Measurements from ENCODE around the gene NFIA.

The NFIA gene

DNA sequence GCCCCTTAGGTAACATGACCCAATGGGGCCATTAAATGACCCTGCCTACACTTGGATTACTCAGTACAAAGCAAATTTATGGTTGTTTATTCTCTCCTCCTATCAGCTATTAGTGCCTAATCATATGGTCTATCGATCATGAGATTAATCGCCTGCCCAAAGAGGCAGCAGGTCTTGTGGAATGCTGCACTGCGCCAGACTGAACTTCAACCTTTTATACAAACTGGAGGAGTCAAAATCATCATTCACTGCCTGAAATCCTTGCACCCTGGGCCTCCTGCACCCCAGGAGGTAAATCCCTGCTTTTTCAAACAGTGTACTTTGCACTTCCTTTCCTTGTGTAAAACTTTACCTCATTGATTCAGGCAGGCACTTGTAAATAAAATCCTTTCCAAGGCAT, 69.7 kb downstream of the NFIA start:
- DNase-seq (ENCODE audit: low read depth, low spot score), result no peak

DNA sequence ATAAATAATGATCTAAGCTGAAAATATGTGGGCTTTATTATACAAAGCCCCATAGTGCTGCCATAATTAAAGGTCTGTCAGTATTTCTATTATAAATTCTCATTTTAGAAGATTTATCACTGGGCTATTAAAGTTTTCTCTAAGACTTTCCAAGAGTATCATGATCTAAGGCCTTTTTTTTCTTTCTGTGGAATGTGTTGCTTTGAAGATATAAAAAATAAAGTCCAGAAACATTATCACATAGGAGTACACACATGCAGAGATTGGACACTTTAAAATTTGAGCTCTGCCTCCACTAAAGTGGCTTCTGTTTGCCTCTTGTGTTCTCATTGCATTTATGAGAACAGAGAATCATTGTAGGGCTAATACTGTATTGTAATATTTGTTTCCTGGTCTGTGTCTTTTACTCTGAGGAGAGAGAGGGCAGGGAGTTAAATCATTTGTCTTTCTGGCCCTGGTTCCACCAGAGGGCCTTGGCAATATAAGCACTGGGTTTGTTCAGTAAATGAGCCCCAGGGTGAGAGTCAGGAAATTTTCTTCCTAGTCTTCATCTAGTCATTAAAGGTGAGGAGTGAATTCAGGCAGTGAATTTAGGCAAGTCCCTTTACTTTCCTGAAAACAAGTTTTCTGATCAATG, 70.2 kb downstream of the NFIA start:
- no peak for DNase-seq (ENCODE audit: low read depth, low spot score)

DNA sequence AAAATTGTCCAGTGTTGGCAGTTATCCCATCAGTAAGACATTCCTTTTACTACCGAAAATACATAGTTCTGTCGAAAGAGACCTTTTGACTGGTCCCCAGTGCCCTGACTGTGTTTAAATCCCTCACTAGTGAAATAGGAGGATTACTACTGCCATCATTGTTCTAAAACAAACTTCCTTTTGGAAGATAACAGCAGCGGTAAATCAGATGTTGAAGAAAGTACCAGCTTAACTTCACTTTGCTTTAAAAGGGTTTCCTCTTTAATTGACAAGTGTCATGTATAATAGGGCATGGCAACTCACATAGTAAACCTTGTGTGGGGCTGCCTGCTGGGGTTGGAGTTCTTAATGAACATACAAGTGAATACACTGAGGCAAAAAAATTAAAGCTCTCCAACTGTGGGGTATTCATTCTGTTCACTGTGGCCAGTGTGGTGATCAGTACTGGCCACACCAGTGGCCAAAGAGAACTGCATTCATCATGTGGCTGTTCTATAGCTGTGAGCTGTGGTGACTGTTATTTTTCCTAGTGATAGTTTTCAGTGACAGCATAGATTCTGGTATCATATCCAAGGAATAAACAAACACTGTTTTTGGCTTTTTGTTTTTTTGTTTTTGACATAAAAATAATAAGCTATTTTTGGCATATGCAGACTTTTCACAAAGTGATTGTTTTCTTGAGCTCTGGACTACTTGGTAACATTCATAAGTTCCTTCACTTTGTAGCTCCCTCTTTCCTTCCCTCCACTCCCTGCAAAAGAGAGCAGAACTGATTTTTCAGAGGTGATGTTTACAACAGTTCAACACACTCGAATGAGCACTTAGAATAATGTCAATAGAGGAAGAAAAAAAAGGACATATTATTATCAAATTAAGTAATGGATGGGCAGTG, 74.5 kb downstream of the NFIA start:
- no peak for DNase-seq (ENCODE audit: low read depth, low spot score)

DNA sequence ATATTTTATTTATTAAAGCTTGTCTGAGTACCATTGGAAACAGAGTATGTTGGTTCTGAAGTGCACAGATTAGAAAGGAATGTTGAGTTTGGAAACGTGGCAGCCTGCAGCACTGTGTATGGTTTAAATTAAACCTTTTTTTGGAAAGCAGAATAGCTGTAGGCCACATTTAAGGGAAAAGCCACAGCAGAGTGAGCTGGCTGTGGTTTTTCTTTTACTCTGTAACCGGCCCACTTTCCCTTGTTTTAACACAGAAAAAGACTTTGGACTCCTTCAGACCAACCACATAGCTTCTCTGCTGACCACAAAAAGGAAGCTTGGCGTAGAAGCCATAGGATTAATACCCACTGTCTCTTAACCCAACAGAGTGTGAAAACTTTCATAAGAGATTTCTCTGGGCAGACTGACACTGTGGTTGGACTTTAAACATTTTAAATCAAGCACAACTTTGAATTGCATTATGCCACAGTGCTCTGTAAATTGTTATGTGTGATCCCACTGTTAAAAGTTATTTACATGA, 75.2 kb downstream of the NFIA start:
- DNase-seq (ENCODE audit: low read depth, low spot score), result no peak

DNA sequence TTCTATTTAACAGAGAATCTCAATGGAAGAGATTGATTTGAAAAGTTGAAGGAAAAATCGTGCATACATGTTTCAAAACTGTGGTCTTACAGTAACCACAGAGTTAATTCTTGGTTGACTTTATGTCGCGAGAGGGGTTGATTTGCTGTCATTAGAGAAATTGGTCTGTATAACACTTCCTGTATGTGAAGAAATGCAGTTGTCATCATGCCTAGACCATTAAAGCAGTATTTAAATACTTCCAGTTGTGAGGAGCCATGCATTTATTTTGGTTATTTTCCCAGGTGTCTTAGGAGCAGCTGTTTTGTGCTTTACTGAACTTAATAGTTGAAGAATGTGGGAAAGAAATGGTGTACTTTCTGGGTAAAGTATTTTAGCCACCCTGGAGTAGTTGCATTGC, 76.2 kb downstream of the NFIA start:
- DNase-seq (ENCODE audit: low read depth, low spot score), result no peak

GRCh38 chr1:61160526-61160925, 78.2 kb downstream of the NFIA start:
- DNase-seq (ENCODE audit: low read depth, low spot score), result no peak

DNA sequence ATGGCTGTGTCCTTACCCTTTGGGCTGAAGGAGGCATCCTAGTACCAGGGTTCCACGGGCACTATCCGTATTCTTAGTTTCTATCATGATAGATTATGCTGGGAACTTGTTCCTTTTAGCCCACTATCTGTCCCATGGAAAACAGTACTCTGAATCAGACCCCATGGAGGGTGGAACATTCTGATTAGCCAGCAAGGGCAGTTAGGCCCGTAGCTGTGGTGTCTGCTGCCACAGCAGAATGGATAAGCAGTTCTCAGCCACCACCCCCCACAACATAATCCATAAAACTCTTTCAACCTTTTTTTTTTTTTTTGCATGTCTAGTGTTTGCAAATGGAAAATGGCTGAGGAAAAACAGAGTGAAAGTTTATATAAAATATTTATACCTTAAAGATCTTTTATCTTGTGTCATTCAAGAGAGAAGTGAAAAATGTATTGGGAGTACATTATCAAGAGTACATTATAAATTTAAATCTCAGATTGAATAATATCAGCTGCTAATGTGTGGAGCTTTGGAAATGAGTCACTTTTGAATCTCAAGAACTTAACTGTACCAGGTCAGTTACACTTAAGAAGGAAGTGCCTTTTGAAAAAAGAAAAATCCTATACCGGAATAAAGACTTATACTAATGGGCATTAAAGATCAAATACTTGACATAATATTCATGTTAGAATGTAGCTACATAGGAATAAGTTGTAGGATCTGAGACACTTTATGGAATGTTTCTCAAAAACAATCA, 80.3 kb downstream of the NFIA start:
- DNase-seq (ENCODE audit: low read depth, low spot score), result no peak

GRCh38 chr1:61163355-61163754, 81.0 kb downstream of the NFIA start:
- DNase-seq (ENCODE audit: low read depth, low spot score), result no peak

GRCh38 chr1:61165402-61165801, 83.0 kb downstream of the NFIA start:
- no peak for DNase-seq (ENCODE audit: low read depth, low spot score)

DNA sequence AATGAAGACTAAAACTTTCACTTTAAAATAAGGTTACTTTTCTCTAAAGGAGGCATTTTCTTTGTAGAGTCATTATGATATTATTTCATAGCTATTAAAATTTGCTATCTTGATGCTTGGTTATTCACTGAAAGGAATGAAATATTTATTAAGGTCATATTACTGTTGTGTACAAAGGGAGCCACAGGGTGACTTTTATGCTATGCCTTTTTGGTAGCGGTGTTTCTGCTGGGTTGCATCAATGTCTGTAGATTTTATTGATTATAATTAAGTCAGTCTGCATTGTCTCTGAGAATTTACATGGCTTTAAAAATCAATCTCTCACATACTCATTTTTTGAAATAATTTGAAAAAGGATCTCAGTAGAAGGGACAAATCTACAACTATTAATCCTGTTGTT, 84.9 kb downstream of the NFIA start:
- DNase-seq (ENCODE audit: low read depth, low spot score), result no peak

- no peak for DNase-seq (ENCODE audit: low read depth, low spot score)
These were observed 86.7 kb downstream of the NFIA start for GRCh38 chr1:61169045-61169444.

DNA sequence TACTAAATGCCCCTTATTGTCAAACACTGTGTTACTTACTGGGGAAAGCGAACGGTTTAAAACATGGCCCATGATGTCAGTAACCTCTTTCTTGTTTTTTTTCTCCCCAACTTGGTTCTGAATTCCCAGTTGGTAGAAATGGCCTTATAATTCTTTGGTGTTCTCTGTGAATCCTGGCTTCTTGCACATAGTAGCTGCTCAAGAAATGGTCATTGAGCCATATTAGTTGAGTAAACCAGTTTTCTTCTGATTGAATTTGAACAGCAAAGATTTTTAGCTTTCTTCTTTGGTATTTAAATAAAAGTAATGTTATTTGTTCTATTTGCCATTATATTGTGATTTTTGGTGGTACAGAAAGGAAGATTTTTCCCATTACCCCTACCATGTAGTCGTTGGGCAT, 87.3 kb downstream of the NFIA start:
- DNase-seq (ENCODE audit: low read depth, low spot score), result no peak

DNA sequence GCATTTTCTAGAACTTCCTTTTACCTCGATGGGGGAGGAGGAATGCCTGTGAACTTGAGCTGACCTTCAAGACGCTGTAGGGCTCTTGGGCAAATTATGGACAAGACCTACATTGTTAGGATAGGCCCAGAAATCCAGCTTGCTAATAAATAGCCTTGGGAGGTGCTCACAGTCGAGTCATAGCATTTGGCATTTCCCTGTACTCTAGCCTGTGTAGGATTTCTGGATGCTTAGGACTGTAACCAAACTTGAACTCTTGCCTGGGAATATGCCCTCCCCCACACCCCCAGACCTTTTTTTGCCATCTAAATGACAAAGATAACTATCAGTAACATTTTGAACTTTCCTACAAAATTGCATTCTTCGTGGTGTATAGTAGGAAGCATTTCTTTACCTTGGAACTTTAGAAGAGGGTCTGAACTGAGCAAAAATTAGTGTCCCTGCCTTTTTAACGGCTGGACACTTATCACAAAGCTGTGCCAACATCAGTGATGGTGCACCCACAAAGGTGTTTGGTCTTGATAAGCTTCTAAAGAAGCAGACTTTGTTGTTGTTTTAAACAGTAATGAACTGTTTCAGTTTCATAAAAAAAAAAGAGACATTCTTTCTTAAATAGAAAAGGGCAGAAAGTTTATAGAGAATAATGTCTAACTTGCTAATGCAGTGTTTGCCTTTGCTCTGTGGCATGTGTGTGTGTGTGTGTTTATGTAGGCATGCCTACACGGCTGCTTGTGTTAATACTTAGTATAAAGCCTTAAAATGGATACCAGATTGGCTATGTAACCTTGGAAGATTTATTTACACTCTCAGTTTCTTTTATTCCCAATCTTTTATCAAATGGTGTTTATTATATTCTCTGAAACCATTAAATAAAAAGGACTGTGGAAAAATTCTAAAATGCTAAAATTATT, 88.2 kb downstream of the NFIA start:
- DNase-seq (ENCODE audit: low read depth, low spot score), result no peak

GRCh38 chr1:61171346-61171745, 89.0 kb downstream of the NFIA start:
- no peak for DNase-seq (ENCODE audit: low read depth, low spot score)

DNA sequence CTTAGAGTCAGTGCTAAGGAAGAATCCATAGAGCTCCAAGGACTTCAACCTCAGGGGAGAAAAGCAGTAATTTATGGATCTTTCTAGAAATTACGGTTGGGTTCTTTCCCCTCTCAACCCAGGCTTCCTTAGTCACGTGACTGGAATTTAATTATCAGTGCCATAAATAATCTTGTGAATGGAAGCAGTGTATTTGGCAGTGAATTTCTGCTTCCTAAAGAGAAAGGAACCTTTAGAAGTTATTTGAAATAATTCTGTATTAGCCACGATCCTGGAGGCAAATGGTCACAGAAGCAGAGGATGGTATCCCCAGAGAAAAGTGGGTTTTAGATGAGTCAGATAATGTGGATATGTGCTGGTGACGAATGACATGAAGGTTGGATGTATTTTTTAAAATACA, 89.6 kb downstream of the NFIA start:
- no peak for DNase-seq (ENCODE audit: low read depth, low spot score)

GRCh38 chr1:61173118-61173517, 90.8 kb downstream of the NFIA start:
- DNase-seq (ENCODE audit: low read depth, low spot score), result no peak

DNA sequence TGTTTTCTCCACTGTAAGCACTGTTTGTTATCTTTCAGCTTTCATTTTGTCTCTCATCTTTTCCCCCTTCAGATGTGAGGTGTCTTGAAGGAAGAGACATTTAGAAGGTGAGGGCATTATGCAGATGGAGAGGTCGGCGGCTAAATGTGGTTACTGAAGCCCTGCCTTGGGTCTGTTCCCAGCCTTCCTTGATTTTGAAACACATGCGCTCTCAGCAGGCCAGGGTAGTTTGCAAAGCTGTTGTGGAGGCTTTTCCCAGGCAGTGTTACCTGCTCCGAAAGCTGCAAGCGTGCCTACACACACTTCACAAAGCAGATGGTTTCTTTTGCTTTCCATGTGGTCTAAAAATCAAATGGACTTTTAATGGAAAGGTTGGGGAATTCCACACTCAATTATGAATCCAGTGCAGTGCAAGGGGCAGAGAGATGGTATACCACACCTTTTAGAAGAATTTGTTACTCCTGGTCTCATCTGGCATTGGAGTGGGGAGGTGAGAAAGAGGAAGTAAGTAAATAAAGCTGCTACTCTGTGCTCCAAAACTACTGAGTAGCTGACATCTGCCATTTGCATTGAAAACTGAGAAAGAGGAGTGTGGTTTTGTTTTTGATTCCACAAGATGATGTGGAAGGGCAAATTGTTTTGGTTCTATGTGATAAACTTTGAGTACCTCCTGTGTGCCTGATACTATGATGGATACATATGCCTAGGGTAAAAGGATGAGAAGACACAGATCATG, 91.9 kb downstream of the NFIA start:
- no peak for DNase-seq (ENCODE audit: low read depth, low spot score)

- no peak for DNase-seq (ENCODE audit: low read depth, low spot score)
These were observed 93.6 kb downstream of the NFIA start for GRCh38 chr1:61175976-61176375.

- no peak for DNase-seq (ENCODE audit: low read depth, low spot score)
These were observed 99.0 kb downstream of the NFIA start for GRCh38 chr1:61181067-61182038.

Data from brain pericyte (primary cell).